Cerebellar nuclear complex (tissue), 1 donor: Measurements from ENCODE around the gene CTSW.
"Not testable (repeated sequence)": the region's sequence is repeated elsewhere in the genome, so short reads cannot be mapped to it uniquely, and the experiment has no call there.

Source experiments
- DNase-seq, 2 experiments: peaks; one replicate each; lab custom pipeline; 2025; lab: John Stamatoyannopoulos, UW

CTSW gene

GRCh38 chr11:65885808-65886536, 6.3 kb downstream of the CTSW start:
- no peak for DNase-seq

GRCh38 chr11:65886826-65887722, 7.4 kb downstream of the CTSW start:
- no peak for DNase-seq

- DNase-seq = no peak
These were observed 8.1 kb downstream of the CTSW start for GRCh38 chr11:65887723-65888162.

- peak; percentile 62 to 78 for DNase-seq
These were observed 8.7 kb downstream of the CTSW start, which contains the start of gene FIBP for GRCh38 chr11:65888163-65888814. Gene FIBP, minus strand, starts transcription at chr11:65888471. Its CDS starts 53 bp downstream, at chr11:65888418.

- DNase-seq = peak; percentile 66 to 93
These were observed 10.9 kb downstream of the CTSW start, which contains the start of gene CCDC85B for GRCh38 chr11:65890324-65891218. Gene CCDC85B, plus strand, starts transcription at chr11:65890673. Its CDS starts 111 bp downstream, at chr11:65890784.

- no peak for DNase-seq
These were observed 11.8 kb downstream of the CTSW start for GRCh38 chr11:65891219-65892136.

- DNase-seq = not testable (repeated sequence)
These were observed 12.5 kb downstream of the CTSW start for GRCh38 chr11:65892137-65892540.

- no peak for DNase-seq
These were observed 13.2 kb downstream of the CTSW start for GRCh38 chr11:65892661-65893317.

GRCh38 chr11:65894034-65894591, 14.5 kb downstream of the CTSW start:
- no peak for DNase-seq

- DNase-seq = no peak
These were observed 15.9 kb downstream of the CTSW start for GRCh38 chr11:65895482-65895981.

- no peak for DNase-seq
These were observed 16.7 kb downstream of the CTSW start for GRCh38 chr11:65896034-65896999.

GRCh38 chr11:65897020-65897471, 17.4 kb downstream of the CTSW start:
- no peak for DNase-seq

- no peak for DNase-seq
These were observed 19.2 kb downstream of the CTSW start for GRCh38 chr11:65898656-65899355.

- DNase-seq = no peak
These were observed 19.9 kb downstream of the CTSW start for GRCh38 chr11:65899356-65900124.

GRCh38 chr11:65900125-65900898, 20.7 kb downstream of the CTSW start, which contains the start of gene FOSL1:
Gene FOSL1, minus strand, starts transcription at chr11:65900388. Its CDS starts 49 bp downstream, at chr11:65900339.
- DNase-seq = no peak

GRCh38 chr11:65900899-65901180, 21.2 kb downstream of the CTSW start:
- no peak for DNase-seq
